Measurements from ENCODE around the gene KRTAP20-3.

Gene KRTAP20-3

DNA sequence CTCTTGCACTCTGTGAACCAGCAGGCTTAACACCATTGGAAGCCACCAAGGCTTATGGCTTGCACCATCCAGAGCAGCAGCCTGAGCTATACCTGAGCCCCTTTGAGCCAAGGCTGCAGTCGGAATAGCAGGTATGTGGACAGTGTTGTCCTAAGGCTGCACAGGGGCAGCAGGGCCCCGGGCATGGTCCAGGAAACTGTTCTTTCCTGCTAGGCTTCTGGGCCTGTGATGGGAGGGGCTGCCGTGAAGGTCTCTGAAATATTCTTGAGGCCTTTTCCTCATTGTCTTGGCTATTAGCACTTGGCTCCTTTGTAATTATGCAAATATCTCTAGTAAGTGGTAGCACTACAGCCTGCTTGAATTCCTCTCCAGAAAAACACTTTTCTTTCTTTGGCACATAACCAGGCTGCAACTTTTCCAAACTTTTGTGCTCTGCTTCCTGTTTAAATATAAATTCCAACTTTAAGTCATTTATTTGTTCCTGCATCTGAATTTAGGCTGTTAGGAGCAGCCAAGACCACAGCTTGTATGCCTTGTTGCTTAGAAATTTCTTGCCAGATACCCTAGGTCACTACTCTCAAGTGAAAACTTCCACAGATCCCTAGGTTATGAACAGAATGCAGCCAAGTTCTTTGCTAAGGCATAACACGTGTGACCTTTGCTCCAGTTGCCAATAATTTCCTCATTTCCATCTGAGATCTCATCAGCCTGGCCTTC, 17.1 kb upstream of the KRTAP20-3 start:
- no peaks in the 10 kb centered on the region for H3K9me3 ChIP-seq (ENCODE audit: control insufficient read depth, low read length)
- no peak overlapping the region for H3K4me3 ChIP-seq (ENCODE audit: extremely low read depth, insufficient read depth, low read length, poor library complexity, severe bottlenecking)
- WGBS, 2 experiments (ENCODE audit: insufficient coverage in 2 of 2), result 44 to 65% methylated on average over 1 to 3 of the region's 4 CpGs
- no peaks in the 10 kb centered on the region for H3K36me3 ChIP-seq (ENCODE audit: control insufficient read depth, insufficient read depth, low read length)
- no peaks in the 10 kb centered on the region for H3K4me1 ChIP-seq (ENCODE audit: control insufficient read depth, insufficient read depth, low read length, poor library complexity, severe bottlenecking)
- no peak overlapping the region for H3K27ac ChIP-seq (ENCODE audit: low read depth, low read length, severe bottlenecking)

DNA sequence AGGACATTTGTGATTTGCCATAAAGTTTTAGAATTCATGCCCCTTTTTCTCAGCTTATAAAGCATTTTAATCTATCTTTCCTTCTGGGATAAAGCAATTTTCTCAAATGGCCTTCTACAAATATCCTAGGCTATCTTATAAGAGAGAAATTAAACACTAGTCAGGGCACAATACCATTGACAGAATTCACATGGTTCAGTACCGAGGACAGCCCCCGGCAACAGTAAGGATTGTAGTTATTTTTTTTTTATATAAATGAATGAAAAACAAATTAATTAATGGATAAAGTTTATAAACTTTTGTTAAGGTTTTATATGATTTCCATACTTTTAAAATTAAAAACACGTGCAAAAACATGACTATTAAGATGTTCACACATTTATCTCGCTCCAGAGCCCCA, 14.6 kb upstream of the KRTAP20-3 start:
- Histone ChIP-seq H3K4me1 (ENCODE audit: control insufficient read depth, insufficient read depth, low read length, poor library complexity, severe bottlenecking) (no peaks in the 10 kb centered on the region), H3K9me3 (ENCODE audit: control insufficient read depth, low read length) (no peaks in the 10 kb centered on the region), H3K36me3 (ENCODE audit: control insufficient read depth, insufficient read depth, low read length) (no peaks in the 10 kb centered on the region), H3K4me3 (ENCODE audit: extremely low read depth, insufficient read depth, low read length, poor library complexity, severe bottlenecking) (no peak overlapping the region), H3K27ac (ENCODE audit: low read depth, low read length, severe bottlenecking) (no peak overlapping the region)
- no CpG with 5 or more reads among the region's 4 CpGs for WGBS, 2 experiments (ENCODE audit: insufficient coverage in 2 of 2)

GRCh38 chr21:30629200-30629599, 13.5 kb upstream of the KRTAP20-3 start:
- Histone ChIP-seq H3K36me3 (ENCODE audit: control insufficient read depth, insufficient read depth, low read length) (no peaks in the 10 kb centered on the region), H3K4me1 (ENCODE audit: control insufficient read depth, insufficient read depth, low read length, poor library complexity, severe bottlenecking) (no peaks in the 10 kb centered on the region), H3K4me3 (ENCODE audit: extremely low read depth, insufficient read depth, low read length, poor library complexity, severe bottlenecking) (no peak overlapping the region), H3K27ac (ENCODE audit: low read depth, low read length, severe bottlenecking) (no peak overlapping the region), H3K9me3 (ENCODE audit: control insufficient read depth, low read length) (no peaks in the 10 kb centered on the region)
- 100% methylated on average over 1 of the region's 1 CpG; no CpG with 5 or more reads in 1 of the 2 experiments for WGBS, 2 experiments (ENCODE audit: insufficient coverage in 2 of 2)

- 100% methylated on average over 1 of the region's 1 CpG for WGBS, 2 experiments (ENCODE audit: insufficient coverage in 2 of 2)
- no peaks in the 10 kb centered on the region for H3K36me3 ChIP-seq (ENCODE audit: control insufficient read depth, insufficient read depth, low read length)
- H3K9me3 ChIP-seq (ENCODE audit: control insufficient read depth, low read length), result no peaks in the 10 kb centered on the region
- H3K4me1 ChIP-seq (ENCODE audit: control insufficient read depth, insufficient read depth, low read length, poor library complexity, severe bottlenecking), result no peaks in the 10 kb centered on the region
- H3K4me3 ChIP-seq (ENCODE audit: extremely low read depth, insufficient read depth, low read length, poor library complexity, severe bottlenecking), result no peak within 1 kb of the TSS
- H3K27ac ChIP-seq (ENCODE audit: low read depth, low read length, severe bottlenecking), result no peak within 1 kb of the TSS
These were observed 7.8 kb upstream of the KRTAP20-3 start, which contains the start of gene KRTAP20-2 for GRCh38 chr21:30634906-30635305. TSS of gene KRTAP20-2 (plus strand) at chr21:30635206. CDS start at chr21:30635264, 58 bp downstream.

GRCh38 chr21:30638686-30639085, 4.0 kb upstream of the KRTAP20-3 start:
- Histone ChIP-seq H3K36me3 (ENCODE audit: control insufficient read depth, insufficient read depth, low read length) (no peaks in the 10 kb centered on the region), H3K4me1 (ENCODE audit: control insufficient read depth, insufficient read depth, low read length, poor library complexity, severe bottlenecking) (no peaks in the 10 kb centered on the region), H3K4me3 (ENCODE audit: extremely low read depth, insufficient read depth, low read length, poor library complexity, severe bottlenecking) (no peak overlapping the region), H3K9me3 (ENCODE audit: control insufficient read depth, low read length) (no peaks in the 10 kb centered on the region), H3K27ac (ENCODE audit: low read depth, low read length, severe bottlenecking) (no peak overlapping the region)
- WGBS, 2 experiments (ENCODE audit: insufficient coverage in 2 of 2), result 83 to 100% methylated on average over 1 of the region's 3 CpGs

GRCh38 chr21:30646904-30647414, 4.3 kb downstream of the KRTAP20-3 start:
- H3K27ac ChIP-seq (ENCODE audit: low read depth, low read length, severe bottlenecking), result no peak overlapping the region
- no CpG with 5 or more reads among the region's 1 CpG for WGBS, 2 experiments (ENCODE audit: insufficient coverage in 2 of 2)
- no peaks in the 10 kb centered on the region for H3K9me3 ChIP-seq (ENCODE audit: control insufficient read depth, low read length)
- H3K36me3 ChIP-seq (ENCODE audit: control insufficient read depth, insufficient read depth, low read length), result no peaks in the 10 kb centered on the region
- H3K4me1 ChIP-seq (ENCODE audit: control insufficient read depth, insufficient read depth, low read length, poor library complexity, severe bottlenecking), result no peaks in the 10 kb centered on the region
- H3K4me3 ChIP-seq (ENCODE audit: extremely low read depth, insufficient read depth, low read length, poor library complexity, severe bottlenecking), result no peak overlapping the region

GRCh38 chr21:30652891-30653290, 10.2 kb downstream of the KRTAP20-3 start:
- Histone ChIP-seq H3K27ac (ENCODE audit: low read depth, low read length, severe bottlenecking) (no peak overlapping the region), H3K36me3 (ENCODE audit: control insufficient read depth, insufficient read depth, low read length) (no peaks in the 10 kb centered on the region), H3K4me3 (ENCODE audit: extremely low read depth, insufficient read depth, low read length, poor library complexity, severe bottlenecking) (no peak overlapping the region), H3K4me1 (ENCODE audit: control insufficient read depth, insufficient read depth, low read length, poor library complexity, severe bottlenecking) (no peaks in the 10 kb centered on the region), H3K9me3 (ENCODE audit: control insufficient read depth, low read length) (no peaks in the 10 kb centered on the region)

DNA sequence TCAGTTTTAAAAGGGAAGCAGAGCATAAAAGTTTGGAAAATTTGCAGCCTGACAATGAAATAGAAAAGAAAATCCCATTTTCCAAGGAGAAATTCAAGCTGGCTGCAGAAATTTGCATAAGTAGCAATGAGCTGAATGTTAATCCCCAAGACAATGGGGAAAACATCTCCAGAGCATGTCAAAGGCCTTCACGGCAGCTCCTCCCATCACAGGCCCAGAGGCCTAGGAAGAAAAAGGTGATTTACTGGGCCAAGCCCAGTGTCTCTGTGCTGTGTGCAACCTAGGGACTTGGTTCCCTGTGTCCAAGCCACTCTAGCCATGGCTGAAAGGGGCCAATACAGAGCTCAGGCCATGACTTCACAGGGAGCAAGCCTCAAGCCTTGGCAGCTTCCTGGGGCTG, 26.1 kb downstream of the KRTAP20-3 start:
- no peak overlapping the region for H3K4me3 ChIP-seq (ENCODE audit: extremely low read depth, insufficient read depth, low read length, poor library complexity, severe bottlenecking)
- whole genome bisulfite sequencing, 2 experiments (ENCODE audit: insufficient coverage in 2 of 2), result 29 to 100% methylated on average over 1 of the region's 1 CpG
- H3K36me3 ChIP-seq (ENCODE audit: control insufficient read depth, insufficient read depth, low read length), result no peaks in the 10 kb centered on the region
- no peaks in the 10 kb centered on the region for H3K9me3 ChIP-seq (ENCODE audit: control insufficient read depth, low read length)
- no peaks in the 10 kb centered on the region for H3K4me1 ChIP-seq (ENCODE audit: control insufficient read depth, insufficient read depth, low read length, poor library complexity, severe bottlenecking)
- no peak overlapping the region for H3K27ac ChIP-seq (ENCODE audit: low read depth, low read length, severe bottlenecking)

- Histone ChIP-seq H3K27ac (ENCODE audit: low read depth, low read length, severe bottlenecking) (no peak overlapping the region), H3K9me3 (ENCODE audit: control insufficient read depth, low read length) (no peaks in the 10 kb centered on the region), H3K4me1 (ENCODE audit: control insufficient read depth, insufficient read depth, low read length, poor library complexity, severe bottlenecking) (no peaks in the 10 kb centered on the region), H3K4me3 (ENCODE audit: extremely low read depth, insufficient read depth, low read length, poor library complexity, severe bottlenecking) (no peak overlapping the region), H3K36me3 (ENCODE audit: control insufficient read depth, insufficient read depth, low read length) (no peaks in the 10 kb centered on the region)
- WGBS, 2 experiments (ENCODE audit: insufficient coverage in 2 of 2), result no CpG with 5 or more reads among the region's 2 CpGs
These were observed 30.5 kb downstream of the KRTAP20-3 start for GRCh38 chr21:30672985-30673650.

DNA sequence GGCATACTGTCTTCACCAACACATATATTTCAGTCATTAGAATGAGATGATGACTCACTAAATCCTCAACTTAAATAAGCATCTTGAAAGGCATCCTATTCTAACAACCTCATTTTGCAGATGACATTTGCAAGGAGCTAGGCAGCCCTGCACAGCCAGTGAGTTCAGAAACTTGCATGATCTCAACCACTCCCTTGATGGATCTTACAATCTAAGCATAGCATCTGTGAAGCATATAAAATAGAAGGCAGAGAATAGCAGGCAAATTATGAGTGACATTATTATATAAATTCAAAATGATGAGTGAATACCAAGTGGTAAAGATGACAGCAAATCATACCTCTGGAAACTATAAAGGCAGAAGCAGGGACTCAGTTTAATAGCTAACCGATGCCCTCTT, 31.6 kb downstream of the KRTAP20-3 start:
- no peaks in the 10 kb centered on the region for H3K36me3 ChIP-seq (ENCODE audit: control insufficient read depth, insufficient read depth, low read length)
- 67% methylated on average over 1 of the region's 1 CpG; no CpG with 5 or more reads in 1 of the 2 experiments for WGBS, 2 experiments (ENCODE audit: insufficient coverage in 2 of 2)
- no peaks in the 10 kb centered on the region for H3K4me1 ChIP-seq (ENCODE audit: control insufficient read depth, insufficient read depth, low read length, poor library complexity, severe bottlenecking)
- no peaks in the 10 kb centered on the region for H3K9me3 ChIP-seq (ENCODE audit: control insufficient read depth, low read length)
- no peak overlapping the region for H3K4me3 ChIP-seq (ENCODE audit: extremely low read depth, insufficient read depth, low read length, poor library complexity, severe bottlenecking)
- no peak overlapping the region for H3K27ac ChIP-seq (ENCODE audit: low read depth, low read length, severe bottlenecking)

DNA sequence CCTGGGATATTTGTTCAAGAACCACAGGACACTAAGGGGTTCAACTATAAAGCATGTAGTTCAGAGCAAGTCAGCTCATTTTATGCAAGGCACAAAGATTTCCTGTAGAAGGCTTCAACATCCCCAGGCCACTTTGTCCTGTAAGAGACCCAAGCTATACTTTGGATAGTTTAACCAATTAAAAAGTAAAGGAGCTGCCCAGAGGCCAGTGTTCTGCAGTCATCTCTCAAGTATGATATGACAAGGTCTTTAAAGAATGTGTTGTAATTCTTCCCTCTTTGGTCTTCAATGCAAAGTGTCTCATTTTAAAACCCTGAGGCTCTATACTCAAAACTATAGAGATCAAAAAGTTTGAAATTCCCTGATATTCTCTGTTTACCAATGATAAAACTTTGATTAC, 34.1 kb downstream of the KRTAP20-3 start:
- no peak overlapping the region for H3K27ac ChIP-seq (ENCODE audit: low read depth, low read length, severe bottlenecking)
- H3K4me1 ChIP-seq (ENCODE audit: control insufficient read depth, insufficient read depth, low read length, poor library complexity, severe bottlenecking), result no peaks in the 10 kb centered on the region
- H3K36me3 ChIP-seq (ENCODE audit: control insufficient read depth, insufficient read depth, low read length), result no peaks in the 10 kb centered on the region
- no peaks in the 10 kb centered on the region for H3K9me3 ChIP-seq (ENCODE audit: control insufficient read depth, low read length)
- H3K4me3 ChIP-seq (ENCODE audit: extremely low read depth, insufficient read depth, low read length, poor library complexity, severe bottlenecking), result no peak overlapping the region

All from mesodermal cell (in vitro differentiated cells).